Uterus (tissue), 2 donors: ENCODE data around the gene SYT13.

Experiments used
- POLR2A ChIP-seq, 2 donors: fragments of 450-650 bp; IDR thresholded peaks; one replicate each; pipeline ENCODE4 v1.6.1; 2016; ENCODE audit warnings: antibody characterized with exemption in 2 of 2, mild to moderate bottlenecking in 1 of 2, moderate library complexity in 1 of 2
- TF ChIP-seq, protein P1 (sequence below), 4 experiments: fragments of 200-600 bp in 2 of 4; fragments of 450-650 bp in 2 of 4; sonication (generic) in 2 of 4; IDR thresholded peaks; one replicate each; pipeline ENCODE4 v1.5.1; 2016 to 2019; ENCODE audit warnings: antibody characterized with exemption in 4 of 4, mild to moderate bottlenecking in 2 of 4, moderate library complexity in 1 of 4

DNA sequence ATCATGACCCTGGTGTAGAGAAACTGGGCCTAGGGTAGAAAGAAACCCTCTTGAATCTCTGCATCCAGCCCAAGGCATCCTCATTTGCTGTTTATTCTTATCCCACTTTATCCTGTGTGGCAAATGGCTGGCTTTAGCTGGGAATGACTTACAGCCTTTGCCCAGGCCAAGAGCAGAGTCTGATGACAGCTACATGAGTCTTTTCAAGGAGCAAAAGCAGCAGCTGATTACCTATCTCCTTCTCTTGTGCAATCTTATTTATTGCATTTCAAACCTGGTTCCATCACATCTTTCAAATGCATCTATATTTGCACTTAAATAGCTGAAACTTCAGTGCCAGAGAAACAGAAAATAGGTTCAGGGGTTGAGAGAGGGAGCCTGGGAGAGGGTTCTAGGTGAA, 26.1 kb downstream of the SYT13 start:
- TF ChIP-seq, protein P1, sequence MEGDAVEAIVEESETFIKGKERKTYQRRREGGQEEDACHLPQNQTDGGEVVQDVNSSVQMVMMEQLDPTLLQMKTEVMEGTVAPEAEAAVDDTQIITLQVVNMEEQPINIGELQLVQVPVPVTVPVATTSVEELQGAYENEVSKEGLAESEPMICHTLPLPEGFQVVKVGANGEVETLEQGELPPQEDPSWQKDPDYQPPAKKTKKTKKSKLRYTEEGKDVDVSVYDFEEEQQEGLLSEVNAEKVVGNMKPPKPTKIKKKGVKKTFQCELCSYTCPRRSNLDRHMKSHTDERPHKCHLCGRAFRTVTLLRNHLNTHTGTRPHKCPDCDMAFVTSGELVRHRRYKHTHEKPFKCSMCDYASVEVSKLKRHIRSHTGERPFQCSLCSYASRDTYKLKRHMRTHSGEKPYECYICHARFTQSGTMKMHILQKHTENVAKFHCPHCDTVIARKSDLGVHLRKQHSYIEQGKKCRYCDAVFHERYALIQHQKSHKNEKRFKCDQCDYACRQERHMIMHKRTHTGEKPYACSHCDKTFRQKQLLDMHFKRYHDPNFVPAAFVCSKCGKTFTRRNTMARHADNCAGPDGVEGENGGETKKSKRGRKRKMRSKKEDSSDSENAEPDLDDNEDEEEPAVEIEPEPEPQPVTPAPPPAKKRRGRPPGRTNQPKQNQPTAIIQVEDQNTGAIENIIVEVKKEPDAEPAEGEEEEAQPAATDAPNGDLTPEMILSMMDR (IDR thresholded peaks at IDR 0.05): no peak
- TF ChIP-seq POLR2A (IDR thresholded peaks at IDR 0.05): no peak
